ENCODE data around the gene RGS7BP.

Gene RGS7BP

DNA sequence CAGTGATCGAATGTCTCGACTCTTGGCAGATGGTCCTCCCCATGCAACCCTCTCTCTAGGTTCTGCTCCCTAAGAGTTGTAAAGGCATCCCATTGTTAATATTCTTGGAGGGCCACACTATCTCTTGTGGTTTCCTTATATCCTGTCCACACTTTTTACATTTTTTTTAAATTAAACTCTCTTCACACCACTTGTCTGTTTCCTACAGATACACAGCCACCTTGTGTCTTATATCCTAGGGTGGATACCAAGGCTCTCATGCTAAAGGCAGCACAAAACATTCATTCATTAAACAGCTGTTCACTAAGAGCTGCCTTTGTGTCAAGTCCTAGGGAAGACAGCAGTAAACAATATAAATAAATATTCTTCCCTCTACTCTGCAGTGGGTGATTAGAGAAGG is 124.0 kb downstream of the RGS7BP start:
- no peak for DNase-seq (ENCODE audit: extremely low read depth in 1 of 2, low read depth in 1 of 2)

DNA sequence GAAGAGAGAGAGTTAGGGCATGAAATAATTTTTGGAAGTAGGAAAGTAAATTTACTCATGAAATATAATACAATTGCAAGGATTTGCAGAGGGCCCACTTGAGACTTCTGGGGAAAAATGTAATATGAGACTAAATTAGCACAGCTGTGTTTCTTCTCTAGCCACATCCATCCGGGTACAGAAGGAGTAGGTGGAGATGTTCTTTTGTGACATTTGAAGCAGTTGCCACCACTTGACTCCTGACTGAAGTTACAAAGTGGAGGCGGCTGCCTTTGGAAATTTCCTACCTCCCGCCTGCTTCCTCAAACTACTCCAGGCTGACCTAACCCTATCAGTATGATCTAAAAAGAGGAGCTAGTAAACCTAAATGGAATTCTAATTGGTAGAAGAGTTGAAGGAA is 126.4 kb downstream of the RGS7BP start:
- no peak for DNase-seq (ENCODE audit: extremely low read depth in 1 of 2, low read depth in 1 of 2)

DNA sequence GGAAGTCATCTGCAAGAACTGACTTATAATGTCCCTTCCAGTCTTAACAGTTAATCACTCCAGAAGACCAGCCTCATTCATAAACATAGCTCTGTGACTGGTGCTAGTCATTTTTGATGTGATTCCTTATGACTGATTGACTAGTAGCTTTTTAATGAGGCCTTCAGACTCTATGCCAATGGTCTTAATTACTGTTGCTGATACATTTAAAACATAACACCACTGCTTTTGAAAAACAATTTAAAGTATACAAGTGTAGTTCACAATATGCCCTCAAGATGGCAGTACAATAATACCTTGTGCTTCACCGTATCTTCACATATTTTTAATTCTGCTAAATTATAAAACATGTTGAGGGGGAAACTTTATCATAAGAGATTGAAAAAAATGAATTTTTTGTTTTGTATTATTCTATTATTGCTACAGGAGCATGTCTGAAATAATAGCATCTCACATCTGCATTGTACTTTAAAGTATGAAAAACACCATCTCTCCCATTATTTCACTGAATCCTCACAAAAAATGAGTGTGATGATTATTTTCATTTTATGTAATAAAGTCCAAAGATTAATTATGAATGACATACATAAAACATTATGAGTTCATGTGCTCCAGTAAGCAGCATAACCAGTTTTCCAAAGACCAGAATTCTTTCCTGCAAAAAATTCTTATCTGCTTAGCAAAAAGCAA is 129.3 kb downstream of the RGS7BP start:
- no peak for DNase-seq (ENCODE audit: extremely low read depth in 1 of 2, low read depth in 1 of 2)

DNA sequence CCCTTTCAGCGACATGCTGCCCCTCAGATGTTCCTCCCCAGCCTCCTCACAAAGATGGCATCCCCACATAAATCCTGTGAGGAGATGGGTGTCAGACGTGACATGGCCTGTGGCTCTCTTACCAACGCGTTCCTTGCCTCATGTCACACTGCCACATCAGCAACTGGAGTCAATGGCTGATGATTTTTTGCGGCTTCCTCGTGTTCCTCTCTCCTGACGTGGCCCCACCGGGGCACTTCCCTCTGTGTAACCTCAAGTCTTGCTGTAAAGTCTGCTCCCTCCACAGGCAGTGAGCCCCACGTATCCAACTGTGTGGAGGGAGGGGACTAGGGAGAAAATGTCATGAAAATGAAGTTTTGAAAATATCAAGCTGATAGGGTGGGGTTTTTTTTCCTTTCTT is 131.3 kb downstream of the RGS7BP start:
- no peak for DNase-seq (ENCODE audit: extremely low read depth in 1 of 2, low read depth in 1 of 2)

DNA sequence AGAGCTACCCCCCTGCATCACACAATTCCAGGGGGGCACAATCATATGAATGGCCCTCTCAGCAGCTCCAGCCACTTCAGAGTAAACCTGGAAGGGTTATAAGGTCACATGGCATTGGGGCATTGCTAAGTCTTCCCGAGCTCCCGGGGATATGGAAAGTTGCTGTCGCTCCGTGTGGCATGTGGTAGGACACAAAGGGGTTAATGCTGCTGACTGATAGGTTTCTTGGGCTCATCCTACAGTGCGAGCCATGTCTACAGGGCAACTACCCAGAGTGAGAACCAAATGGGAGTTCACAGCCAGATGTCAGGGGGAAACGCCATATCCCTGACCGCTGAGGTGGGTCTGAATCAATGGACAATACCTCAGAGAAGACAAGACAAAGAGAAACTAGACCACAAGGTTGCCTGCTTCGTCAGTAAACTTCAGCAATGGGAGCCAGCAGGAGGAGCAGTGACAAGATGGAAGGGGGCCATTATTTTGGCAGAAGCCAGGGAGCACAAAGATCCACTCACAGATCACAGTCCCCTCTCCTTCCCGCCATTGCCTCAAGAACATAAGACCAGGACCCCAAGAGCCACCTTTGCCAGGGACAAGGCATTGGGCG is 132.1 kb downstream of the RGS7BP start:
- DNase-seq (ENCODE audit: extremely low read depth in 1 of 2, low read depth in 1 of 2) = no peak

DNA sequence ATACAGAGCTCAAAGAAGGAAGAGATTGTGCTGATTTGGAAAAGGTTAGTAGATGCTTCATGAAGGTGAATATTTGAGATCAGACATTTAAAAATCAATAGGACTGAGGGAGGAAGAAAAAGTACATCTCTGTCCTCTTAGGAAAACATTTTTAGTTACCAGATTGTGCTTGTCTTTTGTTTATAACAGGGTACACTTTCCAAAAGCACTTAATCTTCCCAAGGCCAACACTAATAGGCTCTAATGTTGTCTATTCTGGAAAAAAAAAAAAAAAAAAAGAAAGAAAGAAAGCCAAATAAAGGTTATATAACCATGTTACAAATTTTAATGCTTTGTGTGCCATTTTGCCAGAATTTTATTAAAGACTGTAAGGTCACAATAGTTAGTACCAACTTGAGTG is 139.0 kb downstream of the RGS7BP start:
- no peak for DNase-seq (ENCODE audit: extremely low read depth in 1 of 2, low read depth in 1 of 2)

DNA sequence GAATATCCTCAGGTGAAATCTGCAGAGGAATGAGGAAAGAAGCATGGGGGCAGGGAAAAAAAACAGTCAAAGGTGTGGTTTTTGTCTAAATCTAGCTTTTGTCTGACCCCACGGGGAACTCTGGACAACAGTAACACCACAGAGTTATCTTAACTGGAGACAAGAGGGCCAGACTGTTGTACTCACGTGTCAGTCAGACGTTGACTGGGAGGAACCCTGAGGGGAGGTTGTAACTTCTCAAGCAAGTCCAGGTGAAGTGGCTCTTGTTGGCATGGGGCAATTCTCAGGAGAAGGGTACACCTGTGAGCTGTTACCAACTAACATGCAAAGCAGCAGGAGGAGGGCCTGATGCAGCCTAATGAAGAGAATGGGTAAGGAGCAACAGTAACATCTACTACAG is 140.4 kb downstream of the RGS7BP start:
- no peak for DNase-seq (ENCODE audit: extremely low read depth in 1 of 2, low read depth in 1 of 2)

DNA sequence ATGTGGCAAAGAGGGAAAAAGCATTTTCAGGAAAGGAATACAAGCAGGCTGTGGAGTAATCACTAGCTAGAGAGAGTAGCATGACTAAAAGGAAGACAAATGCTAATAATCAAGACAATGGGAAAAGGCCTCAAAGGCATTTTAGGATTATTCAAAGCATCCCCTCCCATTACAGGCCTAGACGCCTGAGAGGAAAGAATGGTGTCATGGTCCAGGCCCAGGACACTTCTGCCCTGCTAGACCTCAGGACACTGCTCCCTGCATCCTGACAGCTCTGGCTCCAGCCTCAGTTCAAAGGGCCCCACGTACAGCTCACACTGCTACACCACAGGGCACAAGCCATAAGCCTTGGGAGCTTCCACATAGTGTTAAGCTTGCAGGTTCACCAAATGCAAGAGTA is 143.7 kb downstream of the RGS7BP start:
- no peak for DNase-seq (ENCODE audit: extremely low read depth in 1 of 2, low read depth in 1 of 2)

DNA sequence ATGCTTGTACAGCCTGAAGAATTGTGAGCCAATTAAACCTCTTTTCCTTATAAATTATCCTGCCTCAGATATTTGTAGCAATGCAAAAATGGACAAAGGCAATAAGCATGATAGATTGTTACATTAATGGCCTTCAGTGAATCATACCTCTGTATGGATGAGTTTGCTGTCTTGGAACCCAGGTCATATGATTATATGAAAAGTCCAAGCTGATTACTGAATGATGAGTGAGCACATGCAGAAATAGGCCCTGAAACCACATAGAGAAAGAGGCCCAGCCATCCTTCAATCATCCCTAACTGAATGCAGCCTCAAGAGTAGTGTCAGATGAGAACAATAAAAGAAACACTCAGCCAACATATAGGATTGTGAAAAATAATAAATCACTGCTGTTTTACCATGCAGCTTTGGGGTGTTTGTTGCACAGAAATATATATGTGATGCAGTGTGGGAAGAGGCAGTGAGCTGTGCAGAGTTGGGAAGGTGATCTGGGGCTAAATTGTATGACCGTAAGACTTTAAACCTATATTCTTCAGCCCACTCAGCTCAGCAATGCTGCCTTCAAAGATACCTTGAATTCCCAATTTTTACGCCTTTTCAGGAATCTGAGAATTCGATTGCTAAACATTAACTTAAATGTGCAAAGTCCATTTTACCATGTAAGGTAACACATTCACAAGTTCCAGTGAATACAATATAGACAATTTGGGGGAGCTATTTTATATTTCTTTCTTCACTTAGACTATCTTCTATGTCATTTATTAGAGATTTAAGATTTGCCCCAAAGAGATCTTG is 148.1 kb downstream of the RGS7BP start:
- DNase-seq (ENCODE audit: extremely low read depth in 1 of 2, low read depth in 1 of 2) = no peak

DNA sequence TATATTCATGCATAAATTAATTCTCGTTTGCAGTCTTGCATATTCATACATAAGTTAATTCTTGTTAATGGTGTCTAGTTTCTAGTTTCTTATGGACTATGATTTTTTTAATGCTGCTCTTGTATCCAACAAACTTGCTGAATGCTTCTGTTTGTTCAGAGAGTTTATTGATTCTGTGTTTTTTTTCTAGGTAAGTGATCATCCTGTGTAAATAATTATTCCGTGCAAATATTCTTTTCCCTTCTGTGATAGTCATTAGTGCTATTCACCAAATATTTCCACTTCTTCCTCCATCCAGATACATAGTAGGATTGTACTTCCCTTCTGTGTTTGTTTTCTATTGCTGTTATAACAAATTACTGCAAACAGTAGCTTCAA is 148.7 kb downstream of the RGS7BP start:
- no peak for DNase-seq (ENCODE audit: extremely low read depth in 1 of 2, low read depth in 1 of 2)

DNA sequence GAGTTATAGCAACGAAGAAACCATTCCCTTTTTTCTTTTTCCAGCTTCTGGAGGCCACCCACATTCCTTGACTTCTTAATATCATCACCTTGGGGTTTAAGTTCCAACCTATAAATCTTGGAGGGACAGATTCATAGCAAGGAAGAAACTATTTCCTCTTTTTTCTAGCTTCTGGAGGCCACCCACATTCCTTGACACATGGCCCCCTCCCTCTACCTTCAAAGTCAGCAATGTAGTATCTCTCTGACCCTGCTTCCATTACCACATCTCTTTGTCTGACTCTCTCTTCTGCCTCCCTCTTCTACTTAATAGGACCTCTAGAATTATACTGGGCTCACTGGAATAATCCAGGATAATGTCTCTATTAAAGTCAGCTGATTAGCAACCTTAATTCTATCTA is 149.8 kb downstream of the RGS7BP start:
- DNase-seq (ENCODE audit: extremely low read depth in 1 of 2, low read depth in 1 of 2) = no peak

DNA sequence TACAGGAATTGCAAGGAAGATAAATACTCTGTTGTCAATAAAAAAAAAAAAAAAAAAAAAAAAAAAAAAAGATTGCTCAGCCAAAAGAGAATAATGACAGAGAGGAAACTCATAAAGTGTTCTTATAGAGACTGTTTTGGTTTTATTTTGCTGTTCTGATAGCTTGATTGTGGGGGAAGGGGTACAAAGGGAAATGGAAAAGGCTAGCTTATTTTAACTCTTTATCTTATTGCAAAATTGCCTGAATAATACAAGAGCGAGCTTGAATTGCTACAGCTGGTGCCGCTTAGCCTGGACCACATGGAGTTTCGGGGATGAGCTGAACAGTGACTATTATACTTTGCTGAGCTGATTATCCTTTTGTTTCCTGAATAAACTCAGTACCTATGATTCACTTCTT is 153.5 kb downstream of the RGS7BP start:
- no peak for DNase-seq (ENCODE audit: extremely low read depth in 1 of 2, low read depth in 1 of 2)
